ENCODE results near the gene ZNF277. TPM values are rescaled to one million over a fixed set of nuclear protein-coding genes. Genes with fewer than 3 reads are reported as not detected.
A peak's percentile ranks its signal among the peaks of the same experiment; 100 is the strongest.

The ZNF277 gene
- total and polyA plus RNA-seq, 2 donors (not counting 3 experiments of a cell fraction or from before 2014, with no cell fraction given) = 7.8 to 22.6 TPM

- Histone ChIP-seq H3K9ac (replicated peaks; ENCODE audit: extremely low read depth, insufficient read depth, low read length) (no peak overlapping the region), H3K79me2 (ENCODE audit: control insufficient read depth, insufficient read depth, low read length) (no peaks in the 10 kb centered on the region), H3K27ac (ENCODE audit: insufficient read depth, low read depth, low read length) (no peak overlapping the region), H3K4me3 (replicated peaks in 1 of 3; ENCODE audit: insufficient read depth in 1 of 3, low read depth in 1 of 3, low read length in 3 of 3) (no peak overlapping the region), H3K9me1 (replicated peaks; ENCODE audit: control insufficient read depth, extremely low read depth, insufficient read depth, low read length) (no peaks in the 10 kb centered on the region), H3K4me2 (ENCODE audit: insufficient read depth, low read length) (no peak overlapping the region), H2AFZ (ENCODE audit: low read depth, low read length) (no peak overlapping the region), H3K36me3 (ENCODE audit: control insufficient read depth in 2 of 2, extremely low read depth in 1 of 2, insufficient read depth in 2 of 2, low read length in 2 of 2) (no peaks in the 10 kb centered on the region), H3K4me1 (ENCODE audit: control insufficient read depth, extremely low read depth, insufficient read depth, low read length) (peaks cover 4% of the 10 kb centered on the region), H4K20me1 (replicated peaks; ENCODE audit: control insufficient read depth, extremely low read depth, insufficient read depth, low read length) (no peaks in the 10 kb centered on the region), H3K27me3 (ENCODE audit: control insufficient read depth in 2 of 2, insufficient read depth in 2 of 2, low read length in 2 of 2) (no peaks in the 10 kb centered on the region), H3K9me3 (replicated peaks; ENCODE audit: control insufficient read depth, insufficient read depth, low read length) (no peaks in the 10 kb centered on the region)
- intact Hi-C loops (cut with micrococcal nuclease) = no loop called here
- BruUV-seq (replicated peaks) = no TSS peak
- no peak for FAIRE-seq
- ChIA-PET CTCF (no interaction called here), POLR2A (no interaction called here)
- TF ChIP-seq EZH2 (IDR thresholded peaks at IDR 0.05; ENCODE audit: borderline replicate concordance, low read depth, low read length, severe bottlenecking) = no peak
- TF ChIP-seq, protein P1, sequence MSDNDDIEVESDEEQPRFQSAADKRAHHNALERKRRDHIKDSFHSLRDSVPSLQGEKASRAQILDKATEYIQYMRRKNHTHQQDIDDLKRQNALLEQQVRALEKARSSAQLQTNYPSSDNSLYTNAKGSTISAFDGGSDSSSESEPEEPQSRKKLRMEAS (IDR thresholded peaks at IDR 0.05; ENCODE audit: insufficient read depth, insufficient read length) = no peak
- no peak for TF ChIP-seq JUN (IDR thresholded peaks at IDR 0.05; ENCODE audit: borderline replicate concordance, insufficient read depth, insufficient read length, low read depth)
- TF ChIP-seq MYC (IDR thresholded peaks at IDR 0.05; ENCODE audit: low read depth, low read length) = no peak
- no peak for TF ChIP-seq GATA2 (IDR thresholded peaks at IDR 0.05; ENCODE audit: insufficient read depth, insufficient read length, low read depth, low read length)
- no peak for TF ChIP-seq POLR2AphosphoS5 (IDR thresholded peaks at IDR 0.05; ENCODE audit: insufficient read depth, low read depth, low read length)
- TF ChIP-seq CTCF (IDR thresholded peaks at IDR 0.05; ENCODE audit: extremely low read depth in 1 of 2, insufficient read depth in 1 of 2, low read depth in 1 of 2, low read length in 2 of 2) = no peak
- no peak for TF ChIP-seq FOS (IDR thresholded peaks at IDR 0.05; ENCODE audit: borderline replicate concordance, insufficient read depth, low read length)
- TF ChIP-seq POLR2A (IDR thresholded peaks at IDR 0.05; ENCODE audit: low read depth, low read length) = no peak
- peak; percentile 5 for DNase-seq (ENCODE audit: low read depth, low spot score)
- dilution Hi-C loops (cut with MboI; ENCODE audit: extremely low pct_ligation_motif_present, low sequenced_read_pairs) = no loop called here
Measured at GRCh38 chr7:112302566-112302965, 96.1 kb downstream of the ZNF277 start.

Measured in endothelial cell of umbilical vein (primary cell).